ENCODE data around the gene PIK3R2.

- TF ChIP-seq ZFP36L1 (CRISPR knock-in tag; IDR thresholded peaks at IDR 0.05) (no peak), E2F1 (CRISPR knock-in tag; IDR thresholded peaks at IDR 0.05) (no peak), BCL6 (CRISPR knock-in tag; IDR thresholded peaks at IDR 0.05) (no peak), RELA (CRISPR knock-in tag; IDR thresholded peaks at IDR 0.05) (no peak), EHMT2 (IDR thresholded peaks at IDR 0.05; ENCODE audit: borderline replicate concordance, low read depth, low read length) (no peak), KLF6 (CRISPR knock-in tag; IDR thresholded peaks at IDR 0.05) (no peak)
These were observed 17.8 kb downstream of the PIK3R2 start for GRCh38 chr19:18170714-18171255.
